HG02938 (cell line): ENCODE data around the gene RBM42.
"Not testable (repeated sequence)": the region's sequence is repeated elsewhere in the genome, so short reads cannot be mapped to it uniquely, and the experiment has no call there.

Experiments
- ATAC-seq: cut with Tn5 transposase; IDR thresholded peaks from one replicate; pipeline ENCODE4 v1.9.1; 2021; ENCODE audit warnings: mild to moderate bottlenecking, moderate library complexity; ENCODE audit not compliant: unreplicated experiment

The RBM42 gene

DNA sequence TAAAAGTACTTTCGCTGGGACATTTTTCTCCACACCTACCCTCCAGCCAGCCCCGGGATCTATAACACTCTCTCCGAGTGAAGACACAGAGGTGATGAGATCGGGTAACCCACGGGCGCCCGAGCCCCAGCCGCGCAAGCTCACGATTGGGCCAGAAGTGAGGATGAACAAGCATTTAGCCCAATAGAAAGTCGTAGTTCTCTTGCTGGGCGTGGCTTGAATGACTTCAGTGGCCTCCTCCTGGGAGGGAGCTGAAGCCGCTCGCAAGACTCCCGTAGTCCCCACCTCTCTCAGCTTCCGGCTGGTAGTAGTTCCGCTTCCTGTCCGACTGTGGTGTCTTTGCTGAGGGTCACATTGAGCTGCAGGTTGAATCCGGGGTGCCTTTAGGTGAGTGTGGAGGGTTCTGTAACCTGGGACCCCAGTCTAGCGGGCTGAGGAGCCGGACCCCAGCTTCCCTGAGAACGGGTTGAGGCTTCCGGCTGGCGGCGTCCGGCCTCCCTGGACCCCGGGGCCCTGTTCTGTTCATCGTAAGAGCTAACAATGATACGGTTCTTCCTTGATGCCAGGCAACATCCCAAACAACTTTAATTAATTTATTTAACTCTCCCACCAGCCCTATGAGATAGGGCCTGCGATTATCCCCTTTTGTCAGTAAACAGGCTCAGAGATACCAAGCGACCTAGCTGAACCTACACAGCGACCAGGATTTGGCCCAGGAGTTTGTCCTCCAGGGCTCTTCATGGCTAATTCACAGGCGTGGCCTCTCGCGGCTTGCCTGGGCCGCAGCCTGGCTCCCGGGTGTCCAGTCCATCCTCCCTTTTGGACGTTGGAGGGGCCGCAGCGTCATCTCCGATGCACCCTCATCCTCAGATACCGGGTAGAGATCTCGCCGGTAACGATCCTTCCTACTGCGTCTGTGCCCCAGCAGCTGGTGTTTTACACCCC lies 19.5 kb downstream of the RBM42 start, which contains the start of gene COX6B1:
TSS of gene COX6B1 (plus strand) at position 307 of the 945 bp plus-strand sequence. CDS start 2,921 bp downstream, outside the sequence.
- ATAC-seq, result peak; percentile 63

DNA sequence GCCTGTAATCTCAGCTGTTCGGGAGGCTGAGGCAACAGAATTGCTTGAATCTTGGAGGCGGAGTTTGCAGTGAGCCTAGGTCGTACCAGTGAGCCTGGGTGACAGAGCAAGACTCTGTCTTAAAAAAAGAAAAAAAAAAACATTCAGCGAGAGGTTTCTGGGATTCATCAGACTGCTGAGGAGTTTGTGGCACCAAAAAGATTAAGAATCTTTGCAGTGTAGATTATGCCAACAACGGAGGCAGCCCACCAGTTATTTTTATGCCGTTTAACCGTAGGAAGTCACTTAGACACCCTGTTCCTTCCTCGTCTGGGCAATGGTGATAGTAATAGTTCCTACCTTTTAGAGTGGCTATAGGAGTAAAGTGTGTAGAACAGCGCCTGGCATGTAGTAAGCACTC lies 21.7 kb downstream of the RBM42 start:
- ATAC-seq, result no peak

DNA sequence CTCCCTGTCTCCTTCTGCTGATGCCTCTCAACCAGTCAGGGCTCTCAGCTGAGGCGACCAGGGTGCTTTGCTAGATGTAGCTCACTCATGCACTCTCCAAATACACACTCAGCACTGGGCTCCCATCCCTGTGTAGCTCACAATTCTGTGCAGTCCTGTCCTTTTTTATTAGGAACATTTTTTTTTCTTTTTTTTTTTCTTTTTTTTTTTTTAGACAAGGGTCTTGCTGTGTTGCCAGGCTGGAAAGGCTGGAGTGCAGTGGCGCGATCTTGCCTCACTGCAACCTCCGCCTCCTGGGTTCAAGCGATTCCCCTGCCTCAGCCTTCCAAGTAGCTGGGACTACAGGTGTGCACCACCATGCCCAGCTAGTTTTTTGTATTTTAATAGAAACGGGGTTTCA lies 26.0 kb downstream of the RBM42 start:
- ATAC-seq, result not testable (repeated sequence)

DNA sequence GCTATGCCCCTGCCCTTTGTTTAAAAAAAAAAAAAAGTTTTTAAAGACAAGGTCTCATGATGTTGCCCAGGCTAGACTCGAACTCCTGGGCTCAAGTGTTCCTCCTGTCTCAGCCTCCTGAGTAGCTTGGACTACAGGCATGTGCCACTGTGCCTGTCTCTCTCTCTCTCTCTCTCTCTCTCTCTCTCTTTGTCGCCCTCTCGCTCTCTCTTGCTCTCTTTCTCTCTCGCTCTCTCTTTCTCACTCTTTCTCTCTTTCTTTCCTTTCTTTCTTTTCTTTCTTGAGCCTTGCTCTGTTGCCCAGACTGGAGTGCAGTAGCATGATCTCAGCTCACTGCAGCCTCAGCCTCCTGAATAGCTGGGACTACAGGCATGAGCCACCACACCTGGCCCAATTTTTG lies 26.8 kb downstream of the RBM42 start:
- no peak for ATAC-seq

DNA sequence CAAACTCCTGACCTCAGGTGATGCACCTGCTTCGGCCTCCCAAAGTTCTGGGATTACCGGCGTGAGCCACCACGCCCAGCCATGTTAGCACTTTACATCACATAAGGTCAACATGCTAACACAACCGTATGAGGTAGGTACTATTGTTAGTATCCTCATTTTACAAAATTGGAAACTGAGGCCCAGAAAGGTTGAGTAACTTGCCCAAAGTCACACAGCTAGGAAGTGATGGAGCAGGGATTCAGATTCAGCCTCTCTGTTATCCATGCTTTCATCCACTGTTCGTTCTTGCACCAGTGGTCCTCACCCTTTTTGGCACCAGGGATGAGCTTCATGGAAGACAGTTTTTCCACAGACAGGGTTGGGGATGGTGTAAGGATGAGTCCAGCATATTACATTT lies 27.9 kb downstream of the RBM42 start:
- no peak for ATAC-seq

DNA sequence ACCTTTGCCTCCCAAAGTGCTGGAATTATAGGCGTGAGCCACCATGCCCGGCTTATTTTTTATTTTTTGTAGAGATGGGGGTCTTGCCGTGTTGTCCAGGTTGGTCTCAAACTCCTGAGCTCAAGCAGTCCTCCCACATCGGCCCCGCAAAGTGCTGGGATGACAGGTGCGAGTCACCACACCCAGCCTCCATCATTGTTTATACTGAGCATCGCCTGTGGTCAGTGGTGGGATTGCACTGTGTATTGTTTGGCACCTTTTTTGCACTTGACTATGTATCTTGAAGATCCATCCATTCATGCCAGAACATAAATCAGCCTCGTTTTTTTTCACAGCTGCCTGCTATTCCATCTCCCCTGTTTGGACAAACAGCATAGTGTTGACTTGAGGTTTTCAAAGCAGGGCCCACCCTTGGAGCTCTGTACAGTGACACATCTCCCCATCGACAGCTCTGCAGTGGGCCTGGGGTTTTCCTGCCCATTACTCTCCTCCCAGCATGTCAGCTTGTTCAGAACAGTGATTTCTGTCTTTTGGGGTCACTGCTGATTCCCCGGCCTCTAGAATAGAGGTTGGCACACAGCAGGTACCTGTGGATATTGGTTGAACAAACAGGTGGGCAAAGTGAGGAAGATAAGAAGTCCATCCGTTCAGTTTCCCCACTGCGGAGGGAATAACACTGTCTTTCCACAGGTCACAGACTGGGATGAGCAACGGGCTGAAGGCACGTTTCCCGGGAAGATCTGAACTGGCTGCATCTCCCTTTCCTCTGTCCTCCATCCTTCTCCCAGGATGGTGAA lies 29.3 kb downstream of the RBM42 start:
- no peak for ATAC-seq

DNA sequence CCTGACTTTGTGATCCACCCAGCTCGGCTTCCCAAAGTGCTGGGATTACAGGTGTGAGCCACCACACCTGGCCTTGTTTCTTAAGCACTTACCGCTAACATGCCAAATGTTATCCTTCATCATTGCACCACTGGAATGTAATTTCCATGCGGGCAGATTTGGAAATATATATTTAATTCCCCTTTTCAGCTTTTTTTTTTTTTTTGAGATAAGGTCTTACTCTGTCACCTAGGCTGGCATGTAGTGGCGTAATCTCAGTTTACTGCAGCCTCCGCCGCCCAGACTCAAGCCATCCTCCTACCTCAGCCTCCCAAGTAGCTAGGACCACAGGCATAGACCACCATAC lies 33.1 kb downstream of the RBM42 start:
- no peak for ATAC-seq

DNA sequence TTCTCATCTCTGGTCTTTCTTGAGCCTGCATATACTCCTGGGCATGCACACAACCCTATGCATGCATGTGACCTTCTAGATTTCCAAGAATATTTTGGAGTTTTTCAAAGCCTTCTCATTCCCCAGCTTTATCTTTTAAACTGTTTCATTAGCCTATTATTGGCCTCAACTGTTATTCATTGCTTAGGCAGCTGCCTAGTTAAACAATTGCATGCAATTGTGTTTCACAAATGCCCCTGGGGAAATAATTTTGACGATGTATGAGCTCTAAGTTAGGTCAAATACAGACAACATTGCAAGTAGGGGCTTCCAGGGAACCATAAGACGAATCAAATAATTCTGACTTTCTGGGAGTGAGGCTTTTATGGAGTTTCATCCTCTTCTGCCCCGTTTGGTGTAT lies 35.1 kb downstream of the RBM42 start:
- ATAC-seq, result no peak

DNA sequence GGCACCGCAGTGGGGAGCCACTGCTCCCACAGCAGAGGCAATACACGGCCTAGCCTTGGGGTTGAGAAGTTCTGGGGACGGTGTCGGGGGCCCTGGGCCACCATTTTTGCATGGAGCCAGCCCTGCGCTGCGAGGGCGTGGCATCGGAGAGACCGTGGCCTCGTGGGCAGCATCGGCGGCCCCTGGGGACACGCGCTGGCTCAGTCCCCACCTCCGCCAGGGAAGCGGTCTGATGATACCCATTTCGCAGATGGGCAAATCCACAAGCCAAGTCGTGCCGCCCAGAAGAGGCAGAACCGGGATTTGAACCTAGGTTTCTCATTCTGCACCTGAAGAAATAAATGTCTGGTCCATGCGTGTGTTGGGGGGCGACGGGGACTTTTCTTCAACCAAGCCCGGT lies 36.3 kb downstream of the RBM42 start:
- no peak for ATAC-seq

DNA sequence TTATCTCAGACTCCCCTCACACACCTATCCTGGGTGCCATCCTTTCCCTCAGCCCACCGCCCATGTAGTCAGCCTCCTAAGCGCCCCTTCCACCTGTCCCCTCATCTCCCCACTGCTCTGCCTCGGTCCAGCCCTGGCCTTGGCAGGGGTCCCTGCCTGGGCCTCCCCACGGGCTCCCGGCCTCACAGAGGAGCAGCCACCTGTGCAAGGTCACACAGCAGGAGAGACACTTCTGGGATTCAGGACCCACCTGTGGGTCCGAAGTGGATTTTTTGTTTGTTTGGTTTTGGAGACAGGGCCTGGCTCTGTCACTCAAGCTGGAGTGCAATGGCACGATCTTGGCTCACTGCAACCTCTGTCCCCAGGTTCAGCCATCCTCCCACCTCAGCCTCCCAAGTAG lies 36.8 kb downstream of the RBM42 start:
- ATAC-seq, result no peak

DNA sequence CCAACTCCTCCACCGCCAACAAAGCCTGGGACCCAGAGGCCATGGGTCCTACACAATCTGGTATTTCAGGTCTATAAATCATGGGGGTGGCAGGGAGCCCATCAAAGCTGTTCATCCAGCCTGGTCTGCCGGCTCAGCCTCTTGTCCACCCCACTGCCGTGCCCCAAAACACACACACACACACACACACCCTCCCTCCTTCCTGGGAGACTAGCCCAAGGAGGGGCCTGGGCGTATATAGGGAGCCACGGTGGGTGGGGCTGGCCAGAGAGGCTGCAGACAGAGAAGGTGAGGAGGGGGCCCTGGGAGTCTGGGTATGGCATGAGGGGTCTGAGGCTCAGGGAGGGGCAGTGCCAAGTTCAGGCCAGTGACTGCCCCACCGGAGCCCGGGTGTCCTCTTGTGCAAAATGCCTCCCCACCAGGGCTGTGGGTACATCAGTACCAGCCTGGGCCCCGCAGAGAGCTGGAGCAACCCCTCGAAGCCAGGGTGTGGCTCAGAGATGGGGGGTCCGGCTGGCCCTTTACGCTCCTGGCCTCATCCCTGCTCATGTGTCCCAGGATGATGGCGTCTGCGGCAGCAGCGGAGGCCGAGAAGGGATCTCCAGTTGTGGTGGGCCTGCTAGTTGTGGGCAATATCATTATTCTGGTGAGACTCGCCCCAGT lies 37.5 kb downstream of the RBM42 start, which contains the start of gene UPK1A:
TSS of gene UPK1A (plus strand) at position 267 of the 663 bp plus-strand sequence. CDS start at position 563, 296 bp downstream.
- no peak for ATAC-seq

DNA sequence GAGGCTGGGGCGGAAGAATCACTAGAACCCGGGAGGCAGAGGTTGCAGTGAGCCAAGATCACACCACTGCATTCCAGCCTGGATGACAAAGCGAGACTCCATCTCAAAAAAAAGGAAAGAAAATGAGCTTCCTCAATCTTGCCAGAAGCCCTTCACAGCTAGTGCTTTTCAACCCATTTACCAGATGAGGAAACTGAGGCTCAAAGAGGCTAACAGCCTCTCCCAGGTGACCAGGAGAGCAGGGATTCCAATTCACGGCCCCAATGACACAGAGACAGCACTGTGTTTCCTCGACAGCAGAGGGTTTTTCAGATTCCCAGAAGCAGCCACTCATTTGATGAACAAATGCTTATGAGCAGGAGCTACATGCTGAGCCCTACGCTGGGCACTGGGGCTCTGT lies 40.7 kb downstream of the RBM42 start:
- ATAC-seq, result no peak

DNA sequence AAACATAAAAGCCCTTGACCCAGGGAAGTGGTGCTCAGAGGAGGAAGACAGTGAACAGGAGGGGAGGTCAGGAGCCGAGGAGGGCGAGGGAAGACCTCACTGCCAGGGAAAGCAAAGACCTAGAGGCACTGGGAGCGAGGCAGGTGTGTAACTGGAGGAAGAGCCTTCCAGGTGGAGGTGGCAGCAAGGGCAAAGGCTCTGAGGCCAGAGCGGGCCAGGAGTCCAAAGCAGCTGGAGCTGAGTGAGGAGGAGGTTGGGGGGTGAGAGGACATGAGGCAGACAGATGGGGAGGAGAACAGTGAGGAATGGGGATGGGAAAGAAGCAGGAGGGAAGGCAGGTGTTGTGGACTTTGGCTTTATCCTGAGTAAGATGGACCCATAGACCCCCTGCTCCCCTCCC lies 41.1 kb downstream of the RBM42 start:
- ATAC-seq, result no peak

DNA sequence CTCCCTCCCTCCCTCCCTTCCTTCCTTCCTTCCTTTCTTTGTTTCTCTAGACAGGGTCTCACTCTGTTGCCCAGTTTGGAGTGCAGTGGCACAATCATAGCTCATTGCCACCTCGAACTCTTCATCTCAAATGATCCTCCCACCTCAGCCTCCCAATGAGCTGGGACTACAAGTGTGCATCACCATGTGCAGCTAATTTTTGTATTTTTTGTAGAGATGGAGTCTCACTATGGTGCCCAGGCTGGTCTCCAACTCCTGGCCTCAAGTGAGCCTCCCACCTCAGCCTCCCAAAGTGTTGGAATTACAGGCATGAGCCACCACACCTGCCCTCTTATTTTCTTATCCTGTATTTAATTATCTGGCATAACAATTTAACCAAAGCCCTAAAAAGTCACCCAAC lies 41.9 kb downstream of the RBM42 start:
- ATAC-seq, result no peak

DNA sequence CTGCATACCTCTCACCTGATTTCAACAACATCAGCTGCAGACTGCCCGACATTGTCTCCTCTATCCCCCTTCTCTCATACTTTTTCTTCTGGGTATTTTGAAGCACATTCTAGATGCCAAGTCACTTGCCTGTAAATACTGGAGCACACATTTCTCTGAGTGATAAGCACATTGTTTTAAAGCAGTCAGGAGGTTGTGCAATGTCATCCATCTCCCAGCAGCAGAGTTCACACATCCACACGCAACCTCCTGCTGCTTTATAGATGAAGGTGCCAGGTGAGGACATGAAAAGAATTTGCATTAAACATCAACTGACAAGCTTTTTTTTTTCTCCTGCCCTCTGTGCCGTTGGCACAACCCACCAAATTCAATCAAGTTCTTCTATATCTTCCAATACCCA lies 43.0 kb downstream of the RBM42 start:
- no peak for ATAC-seq

DNA sequence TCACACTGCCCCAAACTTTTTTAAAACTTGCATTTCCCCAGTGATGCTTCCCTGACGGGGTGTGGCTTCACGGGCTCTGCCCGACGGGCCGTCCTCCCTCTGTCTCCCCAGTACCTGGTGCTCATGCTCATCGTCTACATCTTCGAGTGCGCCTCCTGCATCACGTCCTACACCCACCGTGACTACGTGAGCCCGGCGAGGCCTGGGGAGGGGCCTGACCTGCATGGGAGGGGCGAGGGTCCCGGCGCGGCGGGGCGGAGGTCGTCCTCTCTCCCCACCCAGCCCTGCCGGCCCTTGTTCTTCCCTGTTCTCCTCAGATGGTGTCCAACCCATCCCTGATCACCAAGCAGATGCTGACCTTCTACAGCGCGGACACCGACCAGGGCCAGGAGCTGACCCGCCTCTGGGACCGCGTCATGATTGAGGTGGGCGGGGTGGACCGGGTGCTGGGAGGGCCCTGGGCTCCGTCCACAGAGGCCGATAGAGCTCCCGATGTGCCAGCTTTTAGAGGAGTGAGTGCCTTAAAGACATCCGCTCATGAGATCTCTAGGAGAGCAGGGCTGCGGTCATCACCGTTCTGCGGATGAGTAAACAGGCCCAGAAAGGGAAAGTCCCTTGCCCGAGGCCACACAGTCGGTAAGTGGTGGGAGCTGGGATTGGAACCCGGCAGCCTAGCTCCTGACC lies 44.4 kb downstream of the RBM42 start:
- no peak for ATAC-seq

DNA sequence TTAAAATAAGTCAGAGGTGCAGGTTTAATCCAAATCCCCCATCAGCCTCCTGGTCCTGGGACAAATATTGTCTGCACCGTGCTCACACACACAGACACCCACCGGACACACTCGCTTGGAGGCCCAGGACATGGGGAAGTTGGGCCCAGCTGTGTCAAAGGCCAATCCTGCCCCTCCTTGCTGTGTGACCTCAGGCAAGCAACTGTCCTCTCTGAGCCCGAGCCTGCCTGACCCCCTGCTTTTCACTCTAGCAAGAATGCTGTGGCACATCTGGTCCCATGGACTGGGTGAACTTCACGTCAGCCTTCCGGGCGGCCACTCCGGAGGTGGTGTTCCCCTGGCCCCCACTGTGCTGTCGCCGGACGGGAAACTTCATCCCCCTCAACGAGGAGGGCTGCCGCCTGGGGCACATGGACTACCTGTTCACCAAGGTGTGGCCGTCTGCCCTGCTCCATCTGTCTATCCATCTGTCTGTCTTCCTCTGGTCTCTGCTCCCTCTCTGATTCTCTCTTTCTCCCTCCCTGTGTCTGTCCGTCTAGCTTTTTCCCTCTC lies 46.8 kb downstream of the RBM42 start:
- no peak for ATAC-seq
